Skeletal muscle satellite cell (primary cell): ENCODE measurements around the gene PDE10A.

ENCODE experiments used
- H3K27me3 ChIP-seq: 2 replicates; pipeline ENCODE4 v1.7.0; 2013; ENCODE audit warnings: low read length; ENCODE audit not compliant: control insufficient read depth, insufficient read depth
- H3K36me3 ChIP-seq: 2 replicates; pipeline ENCODE4 v1.7.0; 2013; ENCODE audit warnings: mild to moderate bottlenecking, control low read depth, low read length; ENCODE audit not compliant: insufficient read depth
- H3K4me1 ChIP-seq: 2 replicates; pipeline ENCODE4 v1.7.0; 2013; ENCODE audit warnings: low read length; ENCODE audit not compliant: control insufficient read depth, insufficient read depth
- H3K4me2 ChIP-seq: 2 replicates; pipeline ENCODE4 v1.7.0; 2013; ENCODE audit warnings: mild to moderate bottlenecking, low read length
- H3K4me3 ChIP-seq: 2 replicates; pipeline ENCODE4 v1.7.0; 2013; ENCODE audit warnings: low read length
- H3K9ac ChIP-seq: 2 replicates; pipeline ENCODE4 v1.7.0; 2013; ENCODE audit warnings: mild to moderate bottlenecking, low read depth, low read length, moderate library complexity
- H3K9me3 ChIP-seq: replicated peaks from 2 replicates; pipeline ENCODE4 v1.7.0; 2013; ENCODE audit warnings: mild to moderate bottlenecking, control low read depth, low read length

The PDE10A gene

GRCh38 chr6:165662041-165662748 is 846 bp downstream of the PDE10A start:
- peaks cover 21% of the 10 kb centered on the region for H3K4me1 ChIP-seq
- peak overlapping the region; percentile 83 for H3K4me3 ChIP-seq
- peak overlapping the region; percentile 96 for H3K4me2 ChIP-seq
- H3K27me3 ChIP-seq, result peaks cover 19% of the 10 kb centered on the region
- peak overlapping the region; percentile 84 for H3K9ac ChIP-seq
- no peaks in the 10 kb centered on the region for H3K36me3 ChIP-seq
- no peaks in the 10 kb centered on the region for H3K9me3 ChIP-seq

DNA sequence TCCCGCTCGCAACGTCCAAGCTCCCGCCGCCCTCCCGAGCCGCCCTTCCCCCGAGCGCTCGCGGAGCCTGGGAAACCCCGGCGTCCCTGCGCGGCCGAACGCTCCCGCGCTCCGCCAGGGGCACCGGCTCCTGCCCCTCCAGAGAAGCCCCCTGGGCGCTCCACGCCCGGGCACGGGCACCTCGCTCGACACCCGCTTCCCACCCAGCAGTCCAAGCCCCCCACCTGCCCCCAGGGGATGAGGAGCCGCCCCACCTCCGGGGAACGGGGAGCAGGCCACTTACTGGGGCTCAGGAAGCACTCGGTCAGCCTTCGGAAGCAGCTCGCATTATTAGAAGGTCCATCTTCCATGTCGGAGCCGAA is 1.4 kb downstream of the PDE10A start:
- Histone ChIP-seq H3K4me2 (peak overlapping the region; percentile 96), H3K27me3 (peaks cover 17% of the 10 kb centered on the region), H3K4me3 (peak overlapping the region; percentile 83), H3K9ac (peak overlapping the region; percentile 84), H3K9me3 (no peaks in the 10 kb centered on the region), H3K36me3 (no peaks in the 10 kb centered on the region), H3K4me1 (peaks cover 21% of the 10 kb centered on the region)

GRCh38 chr6:165660857-165661663 is 2.0 kb downstream of the PDE10A start:
- peak overlapping the region; percentile 84 for H3K9ac ChIP-seq
- peaks cover 21% of the 10 kb centered on the region for H3K4me1 ChIP-seq
- no peaks in the 10 kb centered on the region for H3K36me3 ChIP-seq
- H3K4me3 ChIP-seq, result peak overlapping the region; percentile 83
- H3K9me3 ChIP-seq, result no peaks in the 10 kb centered on the region
- H3K27me3 ChIP-seq, result peaks cover 13% of the 10 kb centered on the region
- peak overlapping the region; percentile 96 for H3K4me2 ChIP-seq

DNA sequence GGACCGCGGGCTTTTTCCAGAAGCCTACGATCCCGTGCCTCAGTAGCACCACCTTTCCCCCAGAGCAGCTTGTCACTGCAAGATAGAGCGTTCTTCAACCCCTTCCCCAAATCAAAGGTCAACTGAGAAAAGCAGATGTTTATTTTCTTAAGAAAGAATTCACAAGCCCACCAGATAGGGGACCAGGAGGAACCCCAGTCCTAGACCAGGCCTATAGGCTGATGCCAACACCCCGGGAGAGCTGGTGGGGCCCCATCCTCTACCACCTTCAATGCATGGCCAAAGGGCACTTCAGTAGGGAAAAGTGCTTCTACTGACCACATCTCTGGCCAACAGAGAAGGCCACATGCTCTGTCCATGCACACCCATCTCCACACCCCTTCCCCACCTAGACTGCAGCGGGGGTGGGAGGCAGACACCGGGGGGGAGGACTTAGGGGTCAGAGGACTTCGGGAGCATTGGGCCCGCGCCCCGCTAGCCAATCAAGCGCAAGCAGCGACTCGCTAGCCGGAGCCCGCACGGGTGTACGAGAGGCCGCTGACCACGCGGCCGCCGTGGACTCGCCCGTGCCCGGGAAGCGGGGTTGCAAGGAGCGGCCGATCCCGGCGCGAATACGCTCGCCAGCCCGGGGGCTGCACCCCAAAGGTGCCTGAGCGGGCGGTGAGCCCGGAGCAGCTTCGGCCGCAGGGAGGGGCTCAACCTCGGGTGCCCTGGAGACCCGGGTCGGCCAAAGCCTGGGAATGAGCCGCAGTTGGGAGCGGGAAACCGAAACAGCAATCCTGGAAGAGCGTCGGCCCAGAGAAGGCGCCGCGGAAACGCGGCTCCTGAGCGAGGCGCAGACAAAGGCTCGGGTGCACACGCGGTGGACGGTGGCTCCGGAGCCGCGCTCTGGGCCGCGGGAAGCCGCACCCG is 2.8 kb downstream of the PDE10A start:
- H3K9me3 ChIP-seq, result no peaks in the 10 kb centered on the region
- H3K36me3 ChIP-seq, result no peaks in the 10 kb centered on the region
- H3K4me2 ChIP-seq, result peak overlapping the region; percentile 96
- H3K4me1 ChIP-seq, result peaks cover 21% of the 10 kb centered on the region
- H3K4me3 ChIP-seq, result peak overlapping the region; percentile 83
- H3K27me3 ChIP-seq, result peaks cover 7% of the 10 kb centered on the region
- H3K9ac ChIP-seq, result peak overlapping the region; percentile 84

GRCh38 chr6:165658395-165659058 is 4.5 kb downstream of the PDE10A start:
- peaks cover 17% of the 10 kb centered on the region for H3K4me1 ChIP-seq
- H3K4me3 ChIP-seq, result no peak overlapping the region
- no peaks in the 10 kb centered on the region for H3K9me3 ChIP-seq
- no peaks in the 10 kb centered on the region for H3K27me3 ChIP-seq
- H3K36me3 ChIP-seq, result no peaks in the 10 kb centered on the region
- H3K4me2 ChIP-seq, result no peak overlapping the region
- H3K9ac ChIP-seq, result no peak overlapping the region

- H3K36me3 ChIP-seq, result no peaks in the 10 kb centered on the region
- H3K9me3 ChIP-seq, result no peaks in the 10 kb centered on the region
- H3K4me2 ChIP-seq, result no peak overlapping the region
- peaks cover 21% of the 10 kb centered on the region for H3K4me1 ChIP-seq
- no peak overlapping the region for H3K9ac ChIP-seq
- H3K27me3 ChIP-seq, result no peaks in the 10 kb centered on the region
- no peak overlapping the region for H3K4me3 ChIP-seq
Observed at GRCh38 chr6:165657325-165657680, 5.7 kb downstream of the PDE10A start.

GRCh38 chr6:165656581-165657324 is 6.3 kb downstream of the PDE10A start:
- H3K9ac ChIP-seq, result no peak overlapping the region
- peaks cover 21% of the 10 kb centered on the region for H3K4me1 ChIP-seq
- no peaks in the 10 kb centered on the region for H3K27me3 ChIP-seq
- no peak overlapping the region for H3K4me2 ChIP-seq
- H3K4me3 ChIP-seq, result no peak overlapping the region
- H3K36me3 ChIP-seq, result no peaks in the 10 kb centered on the region
- no peaks in the 10 kb centered on the region for H3K9me3 ChIP-seq

DNA sequence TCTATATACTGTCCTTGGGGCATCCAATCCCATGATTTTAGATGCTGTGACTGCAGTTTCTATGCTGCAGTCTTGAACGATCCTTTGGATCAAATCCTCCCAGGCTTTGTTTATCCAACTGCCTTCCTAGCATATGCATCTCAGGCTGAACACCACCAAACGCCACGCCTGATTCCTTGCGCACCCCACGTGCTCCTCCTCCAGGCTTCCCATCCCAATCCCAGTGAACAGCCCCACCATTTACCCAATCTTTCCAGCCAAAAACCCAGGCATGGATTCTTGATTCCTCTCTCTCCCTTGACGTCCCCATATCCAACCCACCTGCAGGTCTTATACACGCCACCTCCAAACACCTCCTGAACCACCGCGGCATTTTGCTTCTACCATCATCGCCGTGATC is 7.8 kb downstream of the PDE10A start:
- no peaks in the 10 kb centered on the region for H3K36me3 ChIP-seq
- H3K4me3 ChIP-seq, result no peak overlapping the region
- H3K4me2 ChIP-seq, result no peak overlapping the region
- no peaks in the 10 kb centered on the region for H3K27me3 ChIP-seq
- peaks cover 14% of the 10 kb centered on the region for H3K4me1 ChIP-seq
- H3K9me3 ChIP-seq, result no peaks in the 10 kb centered on the region
- H3K9ac ChIP-seq, result no peak overlapping the region

GRCh38 chr6:165654144-165654543 is 8.9 kb downstream of the PDE10A start:
- Histone ChIP-seq H3K9me3 (no peaks in the 10 kb centered on the region), H3K4me2 (peak overlapping the region; percentile 71), H3K4me3 (no peak overlapping the region)

DNA sequence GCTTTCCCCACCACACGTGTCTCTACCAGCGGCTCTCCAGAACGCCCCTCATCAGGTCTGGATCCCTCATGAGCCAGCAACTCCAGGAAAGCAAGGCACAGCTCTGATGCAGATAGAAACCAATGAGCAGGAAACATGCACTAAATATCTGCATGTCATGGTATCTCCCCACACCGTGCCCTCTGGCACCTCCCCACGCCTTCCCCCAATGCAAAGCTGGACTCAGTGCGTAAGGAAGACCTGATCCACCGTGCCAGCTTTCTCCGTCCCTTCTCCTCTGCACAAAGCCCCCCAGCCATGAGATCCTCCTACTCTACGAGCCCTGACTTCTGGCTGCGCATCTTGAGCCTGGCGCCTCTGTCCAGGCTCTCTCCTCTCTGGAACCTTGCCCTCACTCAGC is 9.4 kb downstream of the PDE10A start:
- H3K9ac ChIP-seq, result peak overlapping the region; percentile 4
- peak overlapping the region; percentile 7 for H3K4me3 ChIP-seq
- H3K4me2 ChIP-seq, result peak overlapping the region; percentile 71
- H3K27me3 ChIP-seq, result no peaks in the 10 kb centered on the region
- H3K9me3 ChIP-seq, result no peaks in the 10 kb centered on the region
- H3K36me3 ChIP-seq, result no peaks in the 10 kb centered on the region
- peaks cover 11% of the 10 kb centered on the region for H3K4me1 ChIP-seq

More at GRCh38 chr6:165654144-165654543, 8.9 kb downstream of the PDE10A start:
- Histone ChIP-seq H3K27me3 (no peaks in the 10 kb centered on the region), H3K4me1 (peaks cover 11% of the 10 kb centered on the region), H3K36me3 (no peaks in the 10 kb centered on the region), H3K9ac (no peak overlapping the region)
